Measurements from ENCODE around the gene PIWIL1. TPM values are rescaled to one million over a fixed set of nuclear protein-coding genes. Genes with fewer than 3 reads are reported as not detected.

PIWIL1 gene
- polyA plus RNA-seq, 1 of the 3 experiments (the other 2 are of a cell fraction), result 0.05 TPM

- TF ChIP-seq CTCF (IDR thresholded peaks at IDR 0.05), result no peak
- TF ChIP-seq EZH2phosphoT487 (IDR thresholded peaks at IDR 0.05; ENCODE audit: borderline replicate concordance, low read depth), result no peak
- no peak for TF ChIP-seq USF2 (IDR thresholded peaks at IDR 0.05; ENCODE audit: borderline replicate concordance, low read depth, low read length)
- no peak for TF ChIP-seq NRF1 (IDR thresholded peaks at IDR 0.05; ENCODE audit: low read depth, low read length)
- TF ChIP-seq ZBTB33 (IDR thresholded peaks at IDR 0.05; ENCODE audit: borderline replicate concordance, low read depth), result no peak
- TF ChIP-seq MXI1 (IDR thresholded peaks at IDR 0.05; ENCODE audit: low read depth, low read length), result no peak
- TF ChIP-seq TEAD4 (IDR thresholded peaks at IDR 0.05; ENCODE audit: borderline replicate concordance, insufficient read depth), result no peak
Observed at GRCh38 chr12:130336723-130337487, 782 bp upstream of the PIWIL1 start (continued).

- H2AFZ ChIP-seq (ENCODE audit: low read depth), result no peak overlapping the region
- no peak overlapping the region for H3K27ac ChIP-seq (ENCODE audit: low read depth in 2 of 2, low read length in 1 of 2)
- CTCF ChIA-PET, result interaction anchor here (0.9 to 1.9 kb wide), 4 partner anchors 291 to 414 kb away, joined by 3 to 6 read pairs (median 5); no protein-coding TSS in a partner anchor
- H3K9me3 ChIP-seq, result no peaks in the 10 kb centered on the region
- no peaks in the 10 kb centered on the region for H3K9me2 ChIP-seq
- H3K36me3 ChIP-seq (replicated peaks in 1 of 2; ENCODE audit: control insufficient read depth in 1 of 2, insufficient read depth in 2 of 2, low read length in 1 of 2), result no peaks in the 10 kb centered on the region
- POLR2A ChIA-PET, result no interaction called here
- no peaks in the 10 kb centered on the region for H3K79me2 ChIP-seq (ENCODE audit: insufficient read depth)
- no peaks in the 10 kb centered on the region for H4K20me1 ChIP-seq (ENCODE audit: insufficient read depth)
- H3F3A ChIP-seq (replicated peaks; ENCODE audit: insufficient read depth), result no peaks in the 10 kb centered on the region
- WGBS (ENCODE audit: low lambda C conversion rate), result 75% methylated on average over 22 of the region's 82 CpGs
- no peak for TF ChIP-seq CHD2 (IDR thresholded peaks at IDR 0.05; ENCODE audit: low read length, partially characterized antibody)
- TF ChIP-seq GATA2 (CRISPR knock-in tag; IDR thresholded peaks at IDR 0.05), result no peak
- TF ChIP-seq NRF1 (IDR thresholded peaks at IDR 0.05; ENCODE audit: low read depth, low read length), result no peak
- no peak for TF ChIP-seq IRF3 (IDR thresholded peaks at IDR 0.05; ENCODE audit: low read depth, low read length)
- TF ChIP-seq RAD21 (IDR thresholded peaks at IDR 0.05; ENCODE audit: low read length), result no peak
- TF ChIP-seq ELF1 (IDR thresholded peaks at IDR 0.05), result no peak
- no peak for TF ChIP-seq PBX3 (IDR thresholded peaks at IDR 0.05)
- TF ChIP-seq RFX5 (IDR thresholded peaks at IDR 0.05; ENCODE audit: low read length), result no peak
- no peak for TF ChIP-seq SIN3A (IDR thresholded peaks at IDR 0.05; ENCODE audit: borderline replicate concordance, low read depth, low read length)
- no peak for TF ChIP-seq CTCF (IDR thresholded peaks at IDR 0.05)
- no peak for TF ChIP-seq FOSL2 (IDR thresholded peaks at IDR 0.05; ENCODE audit: borderline replicate concordance, low read depth)
- no peak for TF ChIP-seq RXRA (IDR thresholded peaks at IDR 0.05; ENCODE audit: borderline replicate concordance, low read depth)
- TF ChIP-seq TAF1 (IDR thresholded peaks at IDR 0.05; ENCODE audit: borderline replicate concordance, low read depth, low read length), result no peak
- H3K4me3 ChIP-seq (ENCODE audit: low read depth in 2 of 2, low read length in 1 of 2), result no peak overlapping the region; a peak in 1 of 4 replicates
- no peak overlapping the region for H3K4me2 ChIP-seq
- peaks cover 0 to 2% of the 10 kb centered on the region in 2 experiments; a peak in 1 of 4 replicates for H3K4me1 ChIP-seq (ENCODE audit: control insufficient read depth in 1 of 2, insufficient read depth in 2 of 2, low read depth in 1 of 2, low read length in 1 of 2)
- H3K9ac ChIP-seq, result no peak overlapping the region
- H3K27me3 ChIP-seq (ENCODE audit: insufficient read depth), result no peaks in the 10 kb centered on the region
- peak; percentile 40 for DNase-seq
Observed at GRCh38 chr12:130338794-130339601, 1.3 kb downstream of the PIWIL1 start.
